MM.1S (cell line): ENCODE results near the gene SENP1.

Source experiments
- DNase-seq: peaks from one replicate; pipeline ENCODE4 v3.0.0-alpha.2; 2015
- H2AFZ ChIP-seq: fragments of 300-600 bp; sonication (generic); 2 replicates; pipeline ENCODE4 v1.6.0; 2016; ENCODE audit warnings: antibody characterized with exemption, low read length
- H3F3A ChIP-seq: fragments of 300-600 bp; sonication (generic); 2 replicates; pipeline ENCODE4 v1.6.1; 2016; ENCODE audit warnings: mild to moderate bottlenecking, antibody characterized with exemption, low read length, moderate library complexity, mixed read lengths; ENCODE audit not compliant: insufficient read depth
- H3K27ac ChIP-seq: fragments of 300-600 bp; sonication (generic); 2 replicates; pipeline ENCODE4 v1.5.1; 2016; ENCODE audit warnings: mild to moderate bottlenecking, low read length
- H3K27me3 ChIP-seq: fragments of 300-600 bp; sonication (generic); replicated peaks from 2 replicates; pipeline ENCODE4 v1.6.0; 2016; ENCODE audit warnings: low read length; ENCODE audit not compliant: insufficient read depth
- H3K36me3 ChIP-seq: fragments of 300-600 bp; sonication (generic); replicated peaks from 2 replicates; pipeline ENCODE4 v1.6.1; 2016; ENCODE audit warnings: mild to moderate bottlenecking, low read length, mixed read lengths; ENCODE audit not compliant: insufficient read depth
- H3K4me1 ChIP-seq: fragments of 300-600 bp; sonication (generic); 2 replicates; pipeline ENCODE4 v1.6.1; 2016; ENCODE audit warnings: low read length, mixed read lengths
- H3K4me2 ChIP-seq: fragments of 300-600 bp; sonication (generic); 2 replicates; pipeline ENCODE4 v1.6.0; 2016; ENCODE audit warnings: low read depth, low read length
- H3K4me3 ChIP-seq: fragments of 300-600 bp; sonication (generic); 2 replicates; pipeline ENCODE4 v1.5.1; 2016; ENCODE audit warnings: low read length, mixed read lengths
- H3K79me2 ChIP-seq: fragments of 300-600 bp; sonication (generic); 2 replicates; pipeline ENCODE4 v1.6.1; 2016; ENCODE audit warnings: mixed run types, low read length, mixed read lengths
- H3K9ac ChIP-seq: fragments of 300-600 bp; sonication (generic); 2 replicates; pipeline ENCODE4 v1.6.1; 2016; ENCODE audit warnings: low read length, mixed read lengths
- H3K9me2 ChIP-seq: fragments of 300-600 bp; sonication (generic); replicated peaks from 2 replicates; pipeline ENCODE4 v1.6.1; 2016; ENCODE audit warnings: mild to moderate bottlenecking, low read length, mixed read lengths; ENCODE audit not compliant: insufficient read depth
- H3K9me3 ChIP-seq: fragments of 300-600 bp; sonication (generic); replicated peaks from 2 replicates; pipeline ENCODE4 v1.6.1; 2016; ENCODE audit warnings: mild to moderate bottlenecking, low read length, mixed read lengths; ENCODE audit not compliant: insufficient read depth
- H4K20me1 ChIP-seq: fragments of 300-600 bp; sonication (generic); 2 replicates; pipeline ENCODE4 v1.6.1; 2016; ENCODE audit warnings: mild to moderate bottlenecking, low read length, moderate library complexity, mixed read lengths; ENCODE audit not compliant: insufficient read depth
- CTCF ChIP-seq: fragments of 300-600 bp; sonication (generic); IDR thresholded peaks from 2 replicates; pipeline ENCODE4 v1.5.1; 2016; ENCODE audit warnings: antibody characterized with exemption, low read length, mixed read lengths
- EZH2 ChIP-seq: fragments of 300-600 bp; sonication (generic); optimal IDR thresholded peaks from 2 replicates; pipeline ENCODE3; 2017; ENCODE audit warnings: low read depth, mild to moderate bottlenecking, antibody characterized with exemption, low read length, mixed read lengths
- EZH2phosphoT487 ChIP-seq: fragments of 300-600 bp; sonication (generic); IDR thresholded peaks from 2 replicates; pipeline ENCODE4 v1.6.1; 2018; ENCODE audit warnings: antibody characterized with exemption, low read length

Gene SENP1

GRCh38 chr12:48051681-48052080 lies 54.2 kb downstream of the SENP1 start:
- H3F3A ChIP-seq = no peaks in the 10 kb centered on the region
- H3K36me3 ChIP-seq = no peaks in the 10 kb centered on the region
- TF ChIP-seq EZH2phosphoT487 (no peak), EZH2 (no peak), CTCF (no peak)
- no peaks in the 10 kb centered on the region for H3K9me2 ChIP-seq
- H3K79me2 ChIP-seq = no peaks in the 10 kb centered on the region
- H3K27ac ChIP-seq = no peak overlapping the region
- H3K4me2 ChIP-seq = no peak overlapping the region
- no peak for DNase-seq
- H3K27me3 ChIP-seq = no peaks in the 10 kb centered on the region
- H3K9ac ChIP-seq = no peak overlapping the region
- no peak overlapping the region for H2AFZ ChIP-seq
- no peaks in the 10 kb centered on the region for H3K9me3 ChIP-seq
- no peaks in the 10 kb centered on the region for H3K4me1 ChIP-seq
- no peaks in the 10 kb centered on the region for H4K20me1 ChIP-seq
- no peak overlapping the region for H3K4me3 ChIP-seq

GRCh38 chr12:48050174-48050573 lies 55.7 kb downstream of the SENP1 start:
- no peaks in the 10 kb centered on the region for H3K9me2 ChIP-seq
- H3K27ac ChIP-seq = no peak overlapping the region
- no peaks in the 10 kb centered on the region for H3K9me3 ChIP-seq
- no peak for DNase-seq
- no peak overlapping the region for H3K4me2 ChIP-seq
- TF ChIP-seq CTCF = no peak
- no peak for TF ChIP-seq EZH2phosphoT487
- TF ChIP-seq EZH2 = no peak
- no peaks in the 10 kb centered on the region for H3K79me2 ChIP-seq
- H3K36me3 ChIP-seq = no peaks in the 10 kb centered on the region
- H4K20me1 ChIP-seq = no peaks in the 10 kb centered on the region
- H3K4me1 ChIP-seq = no peaks in the 10 kb centered on the region
- no peak overlapping the region for H3K4me3 ChIP-seq
- H2AFZ ChIP-seq = no peak overlapping the region
- H3F3A ChIP-seq = no peaks in the 10 kb centered on the region
- no peaks in the 10 kb centered on the region for H3K27me3 ChIP-seq
- H3K9ac ChIP-seq = no peak overlapping the region

GRCh38 chr12:48045965-48046518 lies 59.8 kb downstream of the SENP1 start:
- Histone ChIP-seq H3F3A (no peaks in the 10 kb centered on the region), H3K27me3 (no peaks in the 10 kb centered on the region), H3K79me2 (no peaks in the 10 kb centered on the region), H3K4me1 (no peaks in the 10 kb centered on the region), H3K9ac (no peak overlapping the region), H3K9me3 (no peaks in the 10 kb centered on the region), H2AFZ (no peak overlapping the region), H4K20me1 (no peaks in the 10 kb centered on the region), H3K36me3 (no peaks in the 10 kb centered on the region), H3K9me2 (no peaks in the 10 kb centered on the region), H3K27ac (no peak overlapping the region), H3K4me3 (no peak overlapping the region), H3K4me2 (no peak overlapping the region)
- TF ChIP-seq CTCF = no peak
- no peak for TF ChIP-seq EZH2phosphoT487
- TF ChIP-seq EZH2 = no peak
- DNase-seq = no peak
